Vagina (tissue), 2 donors: ENCODE data around the gene CRAMP1.

ENCODE experiments used
- POLR2A ChIP-seq, 2 donors: fragments of 450-650 bp; IDR thresholded peaks; one replicate each; pipeline ENCODE4 v1.6.1; 2017; ENCODE audit warnings: antibody characterized with exemption in 2 of 2, mild to moderate bottlenecking in 2 of 2, moderate library complexity in 2 of 2
- POLR2AphosphoS5 ChIP-seq, 2 donors: sonication (generic); formaldehyde crosslinking; IDR thresholded peaks; one replicate each; pipeline ENCODE4 v1.9.0; 2017; ENCODE audit warnings: antibody characterized with exemption in 2 of 2, mild to moderate bottlenecking in 2 of 2, low read depth in 1 of 2; ENCODE audit not compliant: insufficient read depth in 1 of 2
- TF ChIP-seq, protein P1 (sequence below), 3 experiments: fragments of 450-650 bp in 2 of 3; fragments of 200-600 bp in 1 of 3; sonication (generic) in 1 of 3; IDR thresholded peaks; one replicate each; pipeline ENCODE4 v1.5.1; 2017 to 2019; ENCODE audit warnings: antibody characterized with exemption in 3 of 3, mild to moderate bottlenecking in 2 of 3, moderate library complexity in 2 of 3

DNA sequence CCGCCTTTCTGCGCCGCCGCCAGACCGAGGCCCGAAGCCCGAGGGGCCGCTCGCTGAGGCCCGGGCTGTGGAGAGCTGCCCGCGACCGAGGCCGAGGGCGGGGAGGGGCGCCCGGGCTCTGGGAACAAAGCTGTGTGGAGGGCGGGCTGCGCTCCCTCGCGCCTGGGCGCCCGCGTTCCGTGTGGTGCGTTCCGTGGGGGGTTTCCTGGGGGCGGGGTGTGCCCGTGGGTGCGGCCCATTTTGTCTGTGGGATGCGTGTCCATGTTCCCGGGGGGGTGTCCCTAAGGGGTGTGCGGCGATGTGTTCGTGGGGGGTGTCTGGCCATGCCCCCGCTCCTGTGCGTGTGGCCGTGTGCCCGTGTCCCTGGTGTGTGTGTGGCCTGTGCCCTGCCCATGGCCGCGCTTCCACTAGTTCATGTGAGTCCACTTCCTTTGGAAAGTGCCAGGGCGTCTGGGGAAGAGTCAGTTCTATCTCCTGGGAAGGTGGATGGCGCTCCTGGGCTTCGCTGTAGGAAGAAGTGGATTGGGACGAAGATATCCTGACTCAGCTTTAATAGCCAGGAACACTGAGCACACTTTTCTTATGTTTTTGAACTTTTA lies 66.4 kb downstream of the CRAMP1 start:
- TF ChIP-seq, protein P1, sequence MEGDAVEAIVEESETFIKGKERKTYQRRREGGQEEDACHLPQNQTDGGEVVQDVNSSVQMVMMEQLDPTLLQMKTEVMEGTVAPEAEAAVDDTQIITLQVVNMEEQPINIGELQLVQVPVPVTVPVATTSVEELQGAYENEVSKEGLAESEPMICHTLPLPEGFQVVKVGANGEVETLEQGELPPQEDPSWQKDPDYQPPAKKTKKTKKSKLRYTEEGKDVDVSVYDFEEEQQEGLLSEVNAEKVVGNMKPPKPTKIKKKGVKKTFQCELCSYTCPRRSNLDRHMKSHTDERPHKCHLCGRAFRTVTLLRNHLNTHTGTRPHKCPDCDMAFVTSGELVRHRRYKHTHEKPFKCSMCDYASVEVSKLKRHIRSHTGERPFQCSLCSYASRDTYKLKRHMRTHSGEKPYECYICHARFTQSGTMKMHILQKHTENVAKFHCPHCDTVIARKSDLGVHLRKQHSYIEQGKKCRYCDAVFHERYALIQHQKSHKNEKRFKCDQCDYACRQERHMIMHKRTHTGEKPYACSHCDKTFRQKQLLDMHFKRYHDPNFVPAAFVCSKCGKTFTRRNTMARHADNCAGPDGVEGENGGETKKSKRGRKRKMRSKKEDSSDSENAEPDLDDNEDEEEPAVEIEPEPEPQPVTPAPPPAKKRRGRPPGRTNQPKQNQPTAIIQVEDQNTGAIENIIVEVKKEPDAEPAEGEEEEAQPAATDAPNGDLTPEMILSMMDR (IDR thresholded peaks at IDR 0.05) = no peak
- TF ChIP-seq POLR2AphosphoS5 (IDR thresholded peaks at IDR 0.05; ENCODE audit: insufficient read depth in 1 of 2, low read depth in 1 of 2) (no peak), POLR2A (IDR thresholded peaks at IDR 0.05) (no peak)
